GM12878 (cell line): Measurements from ENCODE around the gene USP36. TPM values are rescaled to one million over a fixed set of nuclear protein-coding genes. Genes with fewer than 3 reads are reported as not detected.

ENCODE experiments used
- BCL11A ChIP-seq: IDR thresholded peaks from 2 replicates; pipeline ENCODE4 v1.6.1; 2011; ENCODE audit warnings: low read depth, low read length
- CEBPZ ChIP-seq: fragments of 150-350 bp; IDR thresholded peaks from 2 replicates; pipeline ENCODE4 v1.6.1; 2016; ENCODE audit warnings: low read depth, low read length
- HDAC2 ChIP-seq: fragments of 200-600 bp; sonication (generic); IDR thresholded peaks from 2 replicates; pipeline ENCODE4 v1.6.1; 2017
- LARP7 ChIP-seq: fragments of 450-650 bp; IDR thresholded peaks from 2 replicates; pipeline ENCODE4 v1.6.1; 2017; ENCODE audit warnings: mild to moderate bottlenecking
- NBN ChIP-seq: fragments of 450-650 bp; IDR thresholded peaks from 2 replicates; pipeline ENCODE4 v1.6.1; 2016
- PAX5 ChIP-seq: IDR thresholded peaks from 2 replicates; pipeline ENCODE4 v1.6.1; 2011; ENCODE audit warnings: low read depth, low read length, borderline replicate concordance
- POLR2A ChIP-seq: IDR thresholded peaks from 2 replicates; pipeline ENCODE4 v1.6.1; 2011; ENCODE audit warnings: low read depth, mild to moderate bottlenecking, low read length
- RAD21 ChIP-seq: IDR thresholded peaks from 2 replicates; pipeline ENCODE4 v1.6.1; 2011; ENCODE audit warnings: mild to moderate bottlenecking, low read depth, low read length, moderate library complexity; ENCODE audit not compliant: insufficient read depth
- RAD51 ChIP-seq: fragments of 450-650 bp; IDR thresholded peaks from 2 replicates; pipeline ENCODE4 v1.6.1; 2016; ENCODE audit warnings: moderate library complexity, mild to moderate bottlenecking, inconsistent platforms
- SREBF2 ChIP-seq: IDR thresholded peaks from 2 replicates; pipeline ENCODE4 v1.6.1; 2012; ENCODE audit warnings: mild to moderate bottlenecking, low read length
- STAT1 ChIP-seq: fragments of 450-650 bp; conservative IDR thresholded peaks from 2 replicates; pipeline ENCODE4 v1.6.1; 2014; ENCODE audit warnings: antibody characterized with exemption, mild to moderate bottlenecking
- ZBTB11 ChIP-seq: fragments of 450-650 bp; formaldehyde crosslinking; IDR thresholded peaks from 2 replicates; pipeline ENCODE4 v1.5.0; 2022; ENCODE audit warnings: mild to moderate bottlenecking, missing genetic modification characterization
- ZNF592 ChIP-seq: fragments of 450-650 bp; IDR thresholded peaks from 2 replicates; pipeline ENCODE4 v1.6.1; 2017; ENCODE audit warnings: mild to moderate bottlenecking, moderate library complexity
- ZNF687 ChIP-seq: fragments of 450-650 bp; IDR thresholded peaks from 2 replicates; pipeline ENCODE4 v1.6.1; 2017; ENCODE audit warnings: mild to moderate bottlenecking, moderate library complexity
- polyA plus RNA-seq, 11 experiments: library from polyadenylated mRNA; depleted of rRNA in 4 of 11; unstranded in 6 of 11; stranded (reverse) in 5 of 11; fragments of >200 nt; fragmentation: Nextera tagmentation in 4 of 11; fragmentation: Illumina TruSeq in 1 of 11; extraction: Ambion mirVana in 4 of 11; extraction: Trizol in 1 of 11; gene quantifications; 1 replicate in 1 of 11; 2 replicates in 10 of 11; pipeline versions ENCODE4 v1.2.1 to v1.2.3, GENCODE V29; 2011 to 2016; ENCODE audit warnings: inconsistent platforms in 2 of 11, missing spikeins in 2 of 11, low read depth in 1 of 11
- total RNA-seq, 4 experiments: library from RNA; depleted of rRNA in 3 of 4; stranded (reverse); fragments of >200 nt in 3 of 4; fragmentation: Illumina TruSeq in 1 of 4; extraction: Trizol in 1 of 4; gene quantifications; 2 replicates each; pipeline versions ENCODE4 v1.2.1 to v1.2.3, GENCODE V29; 2013 to 2021

USP36 gene
- total and polyA plus RNA-seq, 10 of the 15 experiments (the other 5 are each of a cell fraction or from before 2014, with no cell fraction given), result 7.2 to 65.7 (median 33.6) TPM

GRCh38 chr17:78774956-78775571 is 65.5 kb downstream of the USP36 start (continued):
- no peak for TF ChIP-seq ZBTB11 (CRISPR knock-in tag)
- no peak for TF ChIP-seq ZNF592
- TF ChIP-seq ZNF687, result peak; percentile 70
- peak; percentile 40; the same call in 1 of the 2 replicates for TF ChIP-seq BCL11A
- no peak for TF ChIP-seq LARP7
- no peak for TF ChIP-seq RAD51
- no peak for TF ChIP-seq RAD21
- TF ChIP-seq STAT1, result no peak
- peak; percentile 26; the same call in 1 of the 2 replicates for TF ChIP-seq PAX5
- TF ChIP-seq HDAC2, result no peak
- no peak for TF ChIP-seq SREBF2
- TF ChIP-seq CEBPZ, result no peak
- TF ChIP-seq POLR2A, result peak; percentile 81
- TF ChIP-seq NBN, result peak; percentile 70
